Keratinocyte (primary cell): ENCODE measurements around the gene TBK1.

Source experiments
- CTCF ChIP-seq, 3 experiments: IDR thresholded peaks in 1 of 3; conservative IDR thresholded peaks in 1 of 3; optimal IDR thresholded peaks in 1 of 3; 2 replicates in 2 of 3; 3 replicates in 1 of 3; pipeline versions ENCODE3 to v1.5.1; 2011; ENCODE audit warnings: low read length in 3 of 3, mild to moderate bottlenecking in 3 of 3, moderate library complexity in 2 of 3, control low read depth in 1 of 3, inconsistent platforms in 1 of 3; ENCODE audit not compliant: insufficient read depth in 2 of 3; ENCODE audit errors: extremely low read depth in 1 of 3
- EZH2 ChIP-seq: IDR thresholded peaks from one replicate; pipeline ENCODE4 v1.6.1; 2012; ENCODE audit warnings: inconsistent platforms, mild to moderate bottlenecking, low read length, moderate library complexity

GRCh38 chr12:64528616-64529015 is 76.7 kb downstream of the TBK1 start:
- TF ChIP-seq CTCF (optimal IDR thresholded peaks at IDR 0.05 in 1 of 3, IDR thresholded peaks at IDR 0.05 in 1 of 3, conservative IDR thresholded peaks at IDR 0.05 in 1 of 3; ENCODE audit: extremely low read depth in 1 of 3, insufficient read depth in 2 of 3, low read length in 3 of 3) (no peak), EZH2 (no peak)
